SK-N-SH treated with all-trans-retinoic acid at 6 μM for 48 hours (cell line): ENCODE data around the gene DTD1.

Experiments used
- ARNTL ChIP-seq: fragments of 450-650 bp; formaldehyde crosslinking; IDR thresholded peaks from 2 replicates; pipeline ENCODE4 v1.5.0; 2020; ENCODE audit warnings: low read depth, mild to moderate bottlenecking, moderate library complexity, borderline replicate concordance
- BACH2 ChIP-seq: fragments of 250-450 bp; sonication (Bioruptor Pico); IDR thresholded peaks from 2 replicates; pipeline ENCODE4 v1.9.0; 2021; ENCODE audit warnings: mild to moderate bottlenecking, borderline replicate concordance
- CREB5 ChIP-seq: fragments of 250-450 bp; sonication (Bioruptor Pico); IDR thresholded peaks from 2 replicates; pipeline ENCODE4 v1.5.1; 2020; ENCODE audit warnings: low read depth, mild to moderate bottlenecking, moderate library complexity
- CSDC2 ChIP-seq: fragments of 250-450 bp; sonication (Bioruptor Pico); IDR thresholded peaks from 2 replicates; pipeline ENCODE4 v1.5.0; 2020; ENCODE audit warnings: mild to moderate bottlenecking, moderate library complexity
- PATZ1 ChIP-seq: fragments of 250-450 bp; sonication (Bioruptor Pico); IDR thresholded peaks from 2 replicates; pipeline ENCODE4 v1.8.0; 2020; ENCODE audit warnings: mild to moderate bottlenecking, moderate library complexity, borderline replicate concordance
- RARB ChIP-seq: fragments of 250-450 bp; sonication (Bioruptor Pico); IDR thresholded peaks from 2 replicates; pipeline ENCODE4 v1.8.0; 2021; ENCODE audit warnings: mild to moderate bottlenecking, moderate library complexity
- SNAI2 ChIP-seq: fragments of 250-450 bp; sonication (Bioruptor Pico); IDR thresholded peaks from 2 replicates; pipeline ENCODE4 v1.5.0; 2020; ENCODE audit warnings: mild to moderate bottlenecking, moderate library complexity
- TOX ChIP-seq: fragments of 250-450 bp; sonication (Bioruptor Pico); IDR thresholded peaks from 2 replicates; pipeline ENCODE4 v1.8.0; 2021; ENCODE audit warnings: mild to moderate bottlenecking, moderate library complexity, borderline replicate concordance
- ZFP3 ChIP-seq: fragments of 250-450 bp; sonication (Bioruptor Pico); IDR thresholded peaks from 2 replicates; pipeline ENCODE4 v1.5.0; 2020; ENCODE audit warnings: mild to moderate bottlenecking, moderate library complexity
- ZFP30 ChIP-seq: fragments of 450-650 bp; formaldehyde crosslinking; IDR thresholded peaks from 2 replicates; pipeline ENCODE4 v1.5.0; 2022; ENCODE audit warnings: mild to moderate bottlenecking, moderate library complexity
- ZNF70 ChIP-seq: fragments of 450-650 bp; formaldehyde crosslinking; IDR thresholded peaks from 2 replicates; pipeline ENCODE4 v1.5.0; 2020; ENCODE audit warnings: mild to moderate bottlenecking, moderate library complexity
- TF ChIP-seq, protein P1 (sequence below): fragments of 250-450 bp; sonication (Bioruptor Pico); IDR thresholded peaks from 2 replicates; pipeline ENCODE4 v1.5.0; 2020; ENCODE audit warnings: mild to moderate bottlenecking, moderate library complexity
- TF ChIP-seq, protein P2 (sequence below): fragments of 250-450 bp; sonication (Bioruptor Pico); IDR thresholded peaks from 2 replicates; pipeline ENCODE4 v1.8.0; 2021; ENCODE audit warnings: low read depth, mild to moderate bottlenecking, moderate library complexity, borderline replicate concordance

GRCh38 chr20:18543216-18543615, 44.6 kb upstream of the DTD1 start:
- TF ChIP-seq ARNTL (CRISPR knock-in tag) (no peak), RARB (CRISPR knock-in tag) (no peak), ZFP30 (CRISPR knock-in tag) (no peak), CREB5 (CRISPR knock-in tag) (no peak), PATZ1 (no peak), TOX (CRISPR knock-in tag) (no peak), ZNF70 (no peak), CSDC2 (CRISPR knock-in tag) (no peak), ZFP3 (CRISPR knock-in tag) (no peak), SNAI2 (no peak), BACH2 (CRISPR knock-in tag) (no peak)
- TF ChIP-seq, protein P1, sequence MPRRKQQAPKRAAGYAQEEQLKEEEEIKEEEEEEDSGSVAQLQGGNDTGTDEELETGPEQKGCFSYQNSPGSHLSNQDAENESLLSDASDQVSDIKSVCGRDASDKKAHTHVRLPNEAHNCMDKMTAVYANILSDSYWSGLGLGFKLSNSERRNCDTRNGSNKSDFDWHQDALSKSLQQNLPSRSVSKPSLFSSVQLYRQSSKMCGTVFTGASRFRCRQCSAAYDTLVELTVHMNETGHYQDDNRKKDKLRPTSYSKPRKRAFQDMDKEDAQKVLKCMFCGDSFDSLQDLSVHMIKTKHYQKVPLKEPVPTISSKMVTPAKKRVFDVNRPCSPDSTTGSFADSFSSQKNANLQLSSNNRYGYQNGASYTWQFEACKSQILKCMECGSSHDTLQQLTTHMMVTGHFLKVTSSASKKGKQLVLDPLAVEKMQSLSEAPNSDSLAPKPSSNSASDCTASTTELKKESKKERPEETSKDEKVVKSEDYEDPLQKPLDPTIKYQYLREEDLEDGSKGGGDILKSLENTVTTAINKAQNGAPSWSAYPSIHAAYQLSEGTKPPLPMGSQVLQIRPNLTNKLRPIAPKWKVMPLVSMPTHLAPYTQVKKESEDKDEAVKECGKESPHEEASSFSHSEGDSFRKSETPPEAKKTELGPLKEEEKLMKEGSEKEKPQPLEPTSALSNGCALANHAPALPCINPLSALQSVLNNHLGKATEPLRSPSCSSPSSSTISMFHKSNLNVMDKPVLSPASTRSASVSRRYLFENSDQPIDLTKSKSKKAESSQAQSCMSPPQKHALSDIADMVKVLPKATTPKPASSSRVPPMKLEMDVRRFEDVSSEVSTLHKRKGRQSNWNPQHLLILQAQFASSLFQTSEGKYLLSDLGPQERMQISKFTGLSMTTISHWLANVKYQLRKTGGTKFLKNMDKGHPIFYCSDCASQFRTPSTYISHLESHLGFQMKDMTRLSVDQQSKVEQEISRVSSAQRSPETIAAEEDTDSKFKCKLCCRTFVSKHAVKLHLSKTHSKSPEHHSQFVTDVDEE (CRISPR knock-in tag), result no peak
- TF ChIP-seq, protein P2, sequence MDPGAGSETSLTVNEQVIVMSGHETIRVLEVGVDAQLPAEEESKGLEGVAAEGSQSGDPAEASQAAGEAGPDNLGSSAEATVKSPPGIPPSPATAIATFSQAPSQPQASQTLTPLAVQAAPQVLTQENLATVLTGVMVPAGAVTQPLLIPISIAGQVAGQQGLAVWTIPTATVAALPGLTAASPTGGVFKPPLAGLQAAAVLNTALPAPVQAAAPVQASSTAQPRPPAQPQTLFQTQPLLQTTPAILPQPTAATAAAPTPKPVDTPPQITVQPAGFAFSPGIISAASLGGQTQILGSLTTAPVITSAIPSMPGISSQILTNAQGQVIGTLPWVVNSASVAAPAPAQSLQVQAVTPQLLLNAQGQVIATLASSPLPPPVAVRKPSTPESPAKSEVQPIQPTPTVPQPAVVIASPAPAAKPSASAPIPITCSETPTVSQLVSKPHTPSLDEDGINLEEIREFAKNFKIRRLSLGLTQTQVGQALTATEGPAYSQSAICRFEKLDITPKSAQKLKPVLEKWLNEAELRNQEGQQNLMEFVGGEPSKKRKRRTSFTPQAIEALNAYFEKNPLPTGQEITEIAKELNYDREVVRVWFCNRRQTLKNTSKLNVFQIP (CRISPR knock-in tag), result no peak
